ENCODE data around the gene NEU4. TPM values are rescaled to one million over a fixed set of nuclear protein-coding genes. Genes with fewer than 3 reads are reported as not detected.
"Not testable (repeated sequence)": the region's sequence is repeated elsewhere in the genome, so short reads cannot be mapped to it uniquely, and the experiment has no call there.

Gene NEU4
- polyA plus RNA-seq, 6 donors from 2014 or later, result 0.55 to 1.7 TPM; not detected in 4

DNA sequence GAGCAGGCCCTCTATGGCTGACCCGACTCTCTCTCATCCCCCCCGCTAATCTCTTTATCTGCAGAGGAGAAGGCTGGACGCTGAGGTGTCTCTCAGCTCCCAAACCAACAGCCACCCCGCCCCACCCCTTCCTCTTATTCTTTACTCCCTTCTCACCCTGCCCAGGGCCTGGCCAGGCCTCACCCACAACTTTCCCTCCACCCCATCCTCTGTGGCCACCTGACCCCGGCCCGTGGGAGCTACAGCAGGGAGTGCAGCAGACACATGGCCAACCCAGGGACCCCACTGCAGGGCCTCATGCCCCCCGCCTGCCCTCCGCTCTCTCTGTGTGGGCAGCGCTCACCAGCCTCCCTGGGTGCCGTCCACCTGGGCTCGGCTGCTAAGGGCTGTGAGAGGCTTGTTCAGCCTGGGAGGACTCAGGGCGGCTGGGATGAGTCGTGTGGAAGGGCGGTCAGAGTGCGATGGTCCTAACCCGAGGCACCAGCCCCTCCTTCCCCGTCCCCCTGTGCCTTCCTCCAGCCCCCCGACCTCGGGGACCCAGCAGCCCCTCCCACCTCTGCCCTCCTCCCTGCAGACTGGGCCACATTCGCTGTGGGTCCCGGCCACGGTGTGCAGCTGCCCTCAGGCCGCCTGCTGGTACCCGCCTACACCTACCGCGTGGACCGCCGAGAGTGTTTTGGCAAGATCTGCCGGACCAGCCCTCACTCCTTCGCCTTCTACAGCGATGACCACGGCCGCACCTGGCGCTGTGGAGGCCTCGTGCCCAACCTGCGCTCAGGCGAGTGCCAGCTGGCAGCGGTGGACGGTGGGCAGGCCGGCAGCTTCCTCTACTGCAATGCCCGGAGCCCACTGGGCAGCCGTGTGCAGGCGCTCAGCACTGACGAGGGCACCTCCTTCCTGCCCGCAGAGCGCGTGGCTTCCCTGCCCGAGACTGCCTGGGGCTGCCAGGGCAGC is 6.8 kb downstream of the NEU4 start:
- peak overlapping the region in 2 of 6 donors; percentile 36 to 82 for H3K27ac Mint-ChIP-seq
- ATAC-seq (ENCODE audit: low read depth in 2 of 2), result no peak

DNA sequence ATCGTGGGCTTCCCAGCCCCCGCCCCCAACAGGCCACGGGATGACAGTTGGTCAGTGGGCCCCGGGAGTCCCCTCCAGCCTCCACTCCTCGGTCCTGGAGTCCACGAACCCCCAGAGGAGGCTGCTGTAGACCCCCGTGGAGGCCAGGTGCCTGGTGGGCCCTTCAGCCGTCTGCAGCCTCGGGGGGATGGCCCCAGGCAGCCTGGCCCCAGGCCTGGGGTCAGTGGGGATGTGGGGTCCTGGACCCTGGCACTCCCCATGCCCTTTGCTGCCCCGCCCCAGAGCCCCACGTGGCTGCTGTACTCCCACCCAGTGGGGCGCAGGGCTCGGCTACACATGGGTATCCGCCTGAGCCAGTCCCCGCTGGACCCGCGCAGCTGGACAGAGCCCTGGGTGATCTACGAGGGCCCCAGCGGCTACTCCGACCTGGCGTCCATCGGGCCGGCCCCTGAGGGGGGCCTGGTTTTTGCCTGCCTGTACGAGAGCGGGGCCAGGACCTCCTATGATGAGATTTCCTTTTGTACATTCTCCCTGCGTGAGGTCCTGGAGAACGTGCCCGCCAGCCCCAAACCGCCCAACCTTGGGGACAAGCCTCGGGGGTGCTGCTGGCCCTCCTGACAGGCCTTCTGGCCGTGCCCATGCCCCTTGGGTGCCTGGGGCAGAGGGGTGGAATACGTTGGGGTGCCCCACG is 7.6 kb downstream of the NEU4 start:
- Mint-ChIP-seq H3K27ac (peak overlapping the region in 1 of 6 donors; percentile 18), H3K27me3 (peaks cover 0 to 22% (median 4%) of the 10 kb centered on the region in 3 donors), H3K9me3 (no peaks in the 10 kb centered on the region), H3K4me1 (peaks cover 6 to 13% (median 9%) of the 10 kb centered on the region in 3 donors), H3K36me3 (no peaks in the 10 kb centered on the region), H3K4me3 (no peak overlapping the region)
- DNase-seq (no peak), ATAC-seq (ENCODE audit: low read depth in 2 of 2) (no peak)

More for the DNA sequence above, 6.8 kb downstream of the NEU4 start:
- no peaks in the 10 kb centered on the region for H3K9me3 Mint-ChIP-seq
- peaks cover 0 to 19% (median 4%) of the 10 kb centered on the region in 3 donors for H3K27me3 Mint-ChIP-seq
- peaks cover 5 to 9% (median 6%) of the 10 kb centered on the region in 3 donors for H3K4me1 Mint-ChIP-seq
- peak overlapping the region in 1 of 8 donors; percentile 24 for H3K4me3 Mint-ChIP-seq
- no peaks in the 10 kb centered on the region for H3K36me3 Mint-ChIP-seq
- no peak for DNase-seq

DNA sequence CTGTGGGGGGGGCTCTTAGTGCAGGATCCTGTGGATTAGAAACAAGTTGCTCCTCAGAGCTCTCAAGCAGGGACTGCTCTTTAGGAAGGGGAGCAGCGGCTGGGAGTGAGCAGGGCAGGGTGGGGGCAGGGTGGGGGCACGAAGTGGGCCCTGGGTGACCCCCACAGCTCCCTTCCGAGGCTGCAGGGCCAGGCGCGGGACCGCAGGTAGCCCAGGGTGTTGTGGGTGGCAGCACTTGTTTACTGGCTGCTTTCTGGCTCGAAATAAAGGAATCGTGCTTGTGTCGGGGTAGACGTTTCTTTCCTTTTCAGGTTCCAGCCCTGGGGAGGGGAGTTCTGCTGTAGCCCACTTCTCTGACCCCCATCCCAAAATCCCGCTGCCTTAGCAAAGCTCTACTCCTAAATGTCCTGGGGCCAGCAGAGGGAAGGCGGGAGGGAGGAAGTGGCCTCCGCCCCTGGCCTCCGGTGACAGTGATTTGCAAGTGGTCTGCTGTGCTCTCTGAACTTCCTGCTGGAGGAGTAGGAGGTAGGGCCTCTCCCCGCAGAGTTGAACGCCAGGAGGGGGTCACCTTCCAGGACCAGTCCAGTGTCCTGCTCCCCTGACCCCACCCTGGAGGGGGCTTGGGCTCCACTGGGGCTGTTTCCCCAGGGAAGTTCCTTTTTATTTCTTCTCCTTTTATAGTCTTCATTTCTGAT is 8.3 kb downstream of the NEU4 start:
- Mint-ChIP-seq H3K27ac (peak overlapping the region in 4 of 6 donors; percentile 18 to 91 (median 80)), H3K27me3 (peaks cover 2 to 24% (median 4%) of the 10 kb centered on the region in 3 donors), H3K36me3 (peaks cover 0 to under 1% of the 10 kb centered on the region in 2 donors), H3K4me3 (peak overlapping the region in 6 of 8 donors; percentile 15 to 62 (median 50)), H3K4me1 (peaks cover 6 to 13% (median 10%) of the 10 kb centered on the region in 3 donors), H3K9me3 (no peaks in the 10 kb centered on the region)
- no peak for ATAC-seq (ENCODE audit: low read depth in 2 of 2)
- DNase-seq, result no peak

DNA sequence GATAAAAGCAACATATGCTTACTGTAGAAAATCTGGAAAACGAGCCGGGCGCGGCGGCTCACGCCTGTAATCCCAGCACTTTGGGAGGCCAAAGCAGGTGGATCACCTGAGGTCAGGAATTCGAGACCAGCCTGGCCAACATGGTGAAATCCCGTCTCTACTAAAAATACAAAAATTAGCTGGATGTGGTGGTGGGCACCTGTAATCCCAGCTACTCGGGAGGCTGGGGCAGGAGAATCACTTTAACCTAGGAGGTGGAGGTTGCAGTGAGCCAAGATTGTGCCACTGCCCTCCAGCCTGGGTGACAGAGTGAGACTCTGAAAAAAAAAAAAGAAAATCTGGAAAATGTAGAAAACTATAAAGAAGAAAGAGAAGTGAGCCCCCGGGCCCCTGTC is 8.8 kb downstream of the NEU4 start:
- DNase-seq; H3K9me3 Mint-ChIP-seq; H3K36me3 Mint-ChIP-seq; ATAC-seq (ENCODE audit: low read depth in 2 of 2): not testable (repeated sequence)
- peaks cover 10 to 18% (median 11%) of the 10 kb centered on the region in 3 donors for H3K4me1 Mint-ChIP-seq
- H3K27ac Mint-ChIP-seq, result peak overlapping the region in 4 of 6 donors; percentile 18 to 91 (median 80)
- H3K4me3 Mint-ChIP-seq, result peak overlapping the region in 4 of 8 donors; percentile 15 to 53 (median 50)
- H3K27me3 Mint-ChIP-seq, result peaks cover 7 to 30% (median 8%) of the 10 kb centered on the region in 3 donors

DNA sequence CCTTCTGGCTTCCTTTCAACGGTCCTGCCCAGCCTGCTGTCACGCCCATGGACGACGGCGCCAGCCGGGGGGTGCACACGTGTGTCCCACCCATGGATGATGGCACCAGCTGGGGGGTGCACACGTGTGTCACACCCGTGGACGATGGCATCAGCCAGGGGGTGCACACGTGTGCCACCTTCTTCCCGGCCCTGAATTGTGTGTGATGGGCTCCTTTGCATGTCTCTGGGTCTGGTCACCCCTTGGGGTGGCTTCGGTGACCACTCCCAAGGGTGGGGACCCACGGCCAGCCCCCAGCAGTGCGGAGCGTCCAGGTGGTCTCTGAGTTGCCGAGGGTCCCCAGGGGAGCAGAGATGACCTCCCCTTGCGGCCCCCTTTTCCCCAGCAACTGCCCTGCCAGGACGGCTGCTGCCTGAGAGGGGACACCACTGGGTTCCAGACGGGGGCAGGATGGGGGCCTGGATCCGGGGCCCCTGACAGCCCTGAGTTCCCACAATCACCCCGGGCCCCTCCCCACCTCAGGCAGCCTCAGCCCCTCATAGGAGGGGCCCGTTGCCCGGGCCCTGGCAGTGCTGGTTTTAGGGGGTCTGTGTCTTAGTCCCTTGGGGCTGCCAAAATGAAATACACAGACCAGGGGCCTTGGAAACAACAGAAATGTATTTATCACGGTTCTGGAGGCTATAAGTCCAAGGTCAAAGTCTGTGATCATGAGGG is 9.4 kb downstream of the NEU4 start:
- H3K9me3 Mint-ChIP-seq, result peaks cover 0 to 6% (median 0%) of the 10 kb centered on the region in 7 donors
- H3K27me3 Mint-ChIP-seq, result peaks cover 11 to 33% (median 13%) of the 10 kb centered on the region in 3 donors
- peaks cover 10 to 22% (median 17%) of the 10 kb centered on the region in 3 donors for H3K4me1 Mint-ChIP-seq
- DNase-seq, result no peak
- peak overlapping the region in 1 of 6 donors; percentile 70 for H3K27ac Mint-ChIP-seq
- no peak overlapping the region for H3K4me3 Mint-ChIP-seq
- no peak for ATAC-seq (ENCODE audit: low read depth in 2 of 2)
- H3K36me3 Mint-ChIP-seq, result peaks cover 0 to 12% of the 10 kb centered on the region in 2 donors

DNA sequence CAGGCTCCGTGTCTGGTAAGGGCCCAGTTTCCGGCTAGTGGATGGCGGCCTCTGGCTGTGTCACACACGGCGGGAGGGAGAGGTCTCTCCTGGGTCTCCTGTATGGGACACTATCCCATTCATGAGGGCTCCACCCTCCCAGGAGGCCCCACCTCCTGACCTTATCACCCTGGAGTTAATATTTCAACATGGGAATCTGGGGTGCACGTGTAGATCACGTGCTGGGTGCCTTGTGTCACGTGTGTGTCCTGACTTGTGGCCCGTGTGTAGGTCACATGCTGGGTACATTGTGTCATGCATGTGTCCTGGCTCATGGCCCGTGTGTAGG is 9.9 kb downstream of the NEU4 start:
- H3K4me1 Mint-ChIP-seq, result peaks cover 10 to 22% (median 22%) of the 10 kb centered on the region in 3 donors
- H3K4me3 Mint-ChIP-seq, result no peak overlapping the region
- H3K27ac Mint-ChIP-seq, result peak overlapping the region in 1 of 6 donors; percentile 70
- H3K9me3 Mint-ChIP-seq, result peaks cover 0 to 11% (median 0%) of the 10 kb centered on the region in 7 donors
- H3K36me3 Mint-ChIP-seq, result peaks cover 0 to 17% of the 10 kb centered on the region in 2 donors
- ATAC-seq (ENCODE audit: low read depth in 2 of 2), result no peak
- no peak for DNase-seq
- peaks cover 16 to 35% (median 18%) of the 10 kb centered on the region in 3 donors for H3K27me3 Mint-ChIP-seq

DNA sequence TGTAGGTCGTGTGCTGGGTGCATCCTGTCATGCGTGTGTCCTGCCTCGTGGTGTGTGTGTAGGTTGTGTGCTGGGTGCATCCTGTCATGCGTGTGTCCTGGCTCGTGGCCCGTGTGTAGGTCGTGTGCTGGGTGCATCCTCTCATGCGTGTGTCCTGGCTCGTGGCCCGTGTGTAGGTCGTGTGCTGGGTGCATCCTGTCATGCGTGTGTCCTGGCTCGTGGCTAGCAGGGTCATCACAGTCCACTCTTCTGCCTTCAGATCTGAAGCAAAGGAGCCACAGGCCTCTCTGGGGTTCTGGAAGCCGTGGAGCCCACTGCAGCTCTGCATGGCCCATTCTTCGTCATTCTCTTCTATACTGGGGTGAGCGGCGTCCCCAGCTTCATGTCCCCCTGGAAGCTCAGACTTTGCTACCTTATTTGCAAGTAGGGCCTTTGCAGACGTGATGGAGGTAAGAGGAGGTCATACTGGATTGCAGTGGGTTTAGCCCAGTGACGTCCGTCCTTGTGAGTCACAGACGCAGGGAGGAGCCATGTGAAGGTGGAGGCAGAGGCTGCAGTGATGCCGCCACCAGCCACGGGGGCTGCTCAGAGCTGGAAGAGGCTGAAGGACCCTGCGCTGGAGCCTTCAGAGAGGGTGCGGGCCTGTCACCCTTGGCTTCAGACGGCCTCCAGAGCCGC is 11.1 kb downstream of the NEU4 start:
- H3K9me3 Mint-ChIP-seq, result peaks cover 0 to 11% (median under 1%) of the 10 kb centered on the region in 7 donors
- peak overlapping the region in 1 of 6 donors; percentile 27 for H3K27ac Mint-ChIP-seq
- peaks cover 0 to 19% of the 10 kb centered on the region in 2 donors for H3K36me3 Mint-ChIP-seq
- peaks cover 10 to 26% (median 22%) of the 10 kb centered on the region in 3 donors for H3K4me1 Mint-ChIP-seq
- not testable (repeated sequence) for DNase-seq; ATAC-seq (ENCODE audit: low read depth in 2 of 2); H3K4me3 Mint-ChIP-seq
- peaks cover 19 to 41% (median 21%) of the 10 kb centered on the region in 3 donors for H3K27me3 Mint-ChIP-seq

DNA sequence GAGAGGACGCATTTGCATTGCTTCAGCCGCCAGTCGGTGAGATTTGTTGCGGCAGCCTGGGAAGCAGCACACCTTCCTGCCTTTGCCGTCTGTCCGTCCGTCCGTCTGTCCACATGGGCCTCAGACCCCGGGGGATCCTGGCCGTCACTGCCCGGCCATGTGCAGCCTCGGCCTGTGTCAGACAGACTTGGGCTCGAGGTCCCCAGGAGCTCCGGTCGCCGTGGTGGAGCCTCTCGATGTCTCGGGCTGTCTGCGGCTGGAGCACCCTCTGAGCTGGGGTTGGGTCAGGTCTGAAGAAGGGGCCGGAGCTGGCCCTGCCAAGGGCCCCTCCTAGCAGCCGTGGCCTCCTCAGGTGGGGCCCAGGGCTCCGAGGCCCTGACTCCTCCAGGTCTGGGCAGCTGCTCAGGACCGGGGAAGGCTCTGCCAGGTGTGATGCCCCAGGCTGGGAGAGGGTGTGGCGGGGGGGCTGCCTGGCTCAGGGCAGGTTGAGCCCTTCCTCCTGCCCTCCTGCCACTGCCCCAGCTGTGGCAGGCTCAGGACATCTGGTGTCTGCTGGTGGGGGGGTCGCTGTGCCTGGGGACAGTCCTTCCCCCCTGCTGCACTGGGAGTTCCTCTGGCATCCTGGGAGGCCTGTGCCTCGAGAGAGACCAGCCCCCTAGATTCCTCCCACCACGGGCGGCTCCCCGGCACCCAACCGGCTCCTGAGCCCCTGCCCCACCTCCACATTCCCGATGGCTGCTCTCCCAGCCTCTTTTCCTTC is 11.8 kb downstream of the NEU4 start:
- H3K27me3 Mint-ChIP-seq, result peaks cover 24 to 41% (median 28%) of the 10 kb centered on the region in 3 donors
- no peak overlapping the region for H3K27ac Mint-ChIP-seq
- peaks cover 0 to 11% (median 4%) of the 10 kb centered on the region in 7 donors for H3K9me3 Mint-ChIP-seq
- ATAC-seq (ENCODE audit: low read depth in 2 of 2) (no peak), DNase-seq (no peak)
- peaks cover 5 to 25% of the 10 kb centered on the region in 2 donors for H3K36me3 Mint-ChIP-seq
- no peak overlapping the region for H3K4me3 Mint-ChIP-seq
- H3K4me1 Mint-ChIP-seq, result peaks cover 10 to 26% (median 22%) of the 10 kb centered on the region in 3 donors

DNA sequence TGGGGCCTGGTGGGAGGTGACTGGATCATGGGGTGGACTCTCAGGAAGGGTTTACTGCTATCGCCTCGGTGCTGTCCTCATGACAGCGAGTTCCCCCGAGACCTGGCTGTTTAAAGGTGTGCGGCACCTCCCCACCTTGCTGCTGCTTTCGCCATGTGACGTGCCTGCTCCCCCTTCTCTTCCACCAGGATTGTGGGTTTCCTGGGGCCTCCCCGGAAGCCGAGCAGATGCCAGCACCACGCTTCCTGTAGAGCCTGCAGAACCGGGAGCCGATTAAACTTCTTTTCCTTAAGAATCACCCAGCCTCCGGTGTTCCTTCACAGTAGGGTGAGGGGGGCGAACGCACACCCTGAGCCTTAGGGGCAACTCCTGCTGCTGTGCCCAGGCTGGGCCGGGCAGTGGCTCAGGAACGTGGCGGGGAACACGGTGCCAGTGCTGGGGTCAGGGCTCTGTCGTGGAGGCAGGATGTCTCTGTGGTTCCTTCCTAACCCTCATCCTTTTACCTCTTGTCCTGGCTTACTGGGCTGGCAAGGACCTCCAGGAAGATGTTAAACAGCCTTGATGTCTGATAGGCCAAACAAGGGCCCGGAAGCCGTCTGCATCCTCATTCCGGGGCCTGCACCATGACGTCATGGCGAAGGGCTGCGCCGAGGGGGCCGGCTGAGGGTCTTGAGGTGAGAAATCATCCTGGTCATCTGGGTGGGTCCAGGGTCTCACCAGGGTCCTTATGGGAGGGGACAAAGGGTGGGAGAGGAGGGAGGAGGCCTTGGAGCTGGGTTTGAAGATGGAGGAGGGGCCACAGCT is 12.7 kb downstream of the NEU4 start:
- peak overlapping the region in 1 of 8 donors; percentile 59 for H3K4me3 Mint-ChIP-seq
- no peak for DNase-seq
- peaks cover 1 to 14% (median 11%) of the 10 kb centered on the region in 7 donors for H3K9me3 Mint-ChIP-seq
- H3K27me3 Mint-ChIP-seq, result peaks cover 32 to 48% (median 36%) of the 10 kb centered on the region in 3 donors
- no peak for ATAC-seq (ENCODE audit: low read depth in 2 of 2)
- peaks cover 10 to 26% (median 22%) of the 10 kb centered on the region in 3 donors for H3K4me1 Mint-ChIP-seq
- H3K27ac Mint-ChIP-seq, result peak overlapping the region in 1 of 6 donors; percentile 22
- peaks cover 5 to 30% of the 10 kb centered on the region in 2 donors for H3K36me3 Mint-ChIP-seq

DNA sequence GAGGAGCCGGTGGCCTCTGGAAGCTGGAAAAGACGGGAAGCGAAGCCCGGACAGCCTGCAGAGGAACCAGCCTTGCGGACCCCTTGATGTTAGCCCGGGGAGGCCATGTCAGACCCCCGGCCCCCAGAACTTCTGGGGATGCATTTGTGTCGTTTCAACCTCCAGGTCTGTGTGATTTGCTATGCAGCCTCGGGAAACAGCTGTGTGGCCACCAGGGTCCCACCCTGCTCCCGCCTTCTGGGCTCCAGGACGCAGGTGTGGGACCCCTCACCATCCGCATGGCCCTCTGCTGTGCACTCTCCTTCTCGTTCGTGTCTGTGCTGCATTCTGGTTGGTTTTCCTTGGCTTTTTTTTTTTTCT is 13.3 kb downstream of the NEU4 start:
- Mint-ChIP-seq H3K4me3 (peak overlapping the region in 1 of 8 donors; percentile 18), H3K9me3 (peaks cover 6 to 19% (median 15%) of the 10 kb centered on the region in 7 donors), H3K4me1 (peaks cover 9 to 22% (median 21%) of the 10 kb centered on the region in 3 donors), H3K36me3 (peaks cover 8 to 36% of the 10 kb centered on the region in 2 donors), H3K27me3 (peaks cover 34 to 54% (median 40%) of the 10 kb centered on the region in 3 donors), H3K27ac (peak overlapping the region in 2 of 6 donors; percentile 82 to 84)
- no peak for ATAC-seq (ENCODE audit: low read depth in 2 of 2)
- no peak for DNase-seq
